ENCODE data around the gene INTU.

The INTU gene

GRCh38 chr4:127748957-127749356, 116.2 kb downstream of the INTU start:
- DNase-seq (ENCODE audit: low read depth), result no peak

- DNase-seq (ENCODE audit: low read depth), result no peak
These were observed 124.1 kb downstream of the INTU start for GRCh38 chr4:127756906-127757305.

- no peak for DNase-seq (ENCODE audit: low read depth)
These were observed 126.6 kb downstream of the INTU start for GRCh38 chr4:127759228-127759820.

GRCh38 chr4:127759893-127760292, 127.1 kb downstream of the INTU start:
- no peak for DNase-seq (ENCODE audit: low read depth)

GRCh38 chr4:127771535-127772275, 138.9 kb downstream of the INTU start:
- DNase-seq (ENCODE audit: low read depth), result no peak

GRCh38 chr4:127772769-127773671, 140.3 kb downstream of the INTU start:
- DNase-seq (ENCODE audit: low read depth), result no peak

- DNase-seq (ENCODE audit: low read depth), result no peak
These were observed 143.1 kb downstream of the INTU start for GRCh38 chr4:127775843-127776242.
